NCI-H2227 (cell line): Measurements from ENCODE around the gene NAALADL1.

ENCODE experiments used
- DNase-seq: peaks from one replicate; lab custom pipeline; 2025; ENCODE audit not compliant: unreplicated experiment; lab: John Stamatoyannopoulos, UW

The NAALADL1 gene, protein sequence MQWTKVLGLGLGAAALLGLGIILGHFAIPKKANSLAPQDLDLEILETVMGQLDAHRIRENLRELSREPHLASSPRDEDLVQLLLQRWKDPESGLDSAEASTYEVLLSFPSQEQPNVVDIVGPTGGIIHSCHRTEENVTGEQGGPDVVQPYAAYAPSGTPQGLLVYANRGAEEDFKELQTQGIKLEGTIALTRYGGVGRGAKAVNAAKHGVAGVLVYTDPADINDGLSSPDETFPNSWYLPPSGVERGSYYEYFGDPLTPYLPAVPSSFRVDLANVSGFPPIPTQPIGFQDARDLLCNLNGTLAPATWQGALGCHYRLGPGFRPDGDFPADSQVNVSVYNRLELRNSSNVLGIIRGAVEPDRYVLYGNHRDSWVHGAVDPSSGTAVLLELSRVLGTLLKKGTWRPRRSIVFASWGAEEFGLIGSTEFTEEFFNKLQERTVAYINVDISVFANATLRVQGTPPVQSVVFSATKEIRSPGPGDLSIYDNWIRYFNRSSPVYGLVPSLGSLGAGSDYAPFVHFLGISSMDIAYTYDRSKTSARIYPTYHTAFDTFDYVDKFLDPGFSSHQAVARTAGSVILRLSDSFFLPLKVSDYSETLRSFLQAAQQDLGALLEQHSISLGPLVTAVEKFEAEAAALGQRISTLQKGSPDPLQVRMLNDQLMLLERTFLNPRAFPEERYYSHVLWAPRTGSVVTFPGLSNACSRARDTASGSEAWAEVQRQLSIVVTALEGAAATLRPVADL

DNA sequence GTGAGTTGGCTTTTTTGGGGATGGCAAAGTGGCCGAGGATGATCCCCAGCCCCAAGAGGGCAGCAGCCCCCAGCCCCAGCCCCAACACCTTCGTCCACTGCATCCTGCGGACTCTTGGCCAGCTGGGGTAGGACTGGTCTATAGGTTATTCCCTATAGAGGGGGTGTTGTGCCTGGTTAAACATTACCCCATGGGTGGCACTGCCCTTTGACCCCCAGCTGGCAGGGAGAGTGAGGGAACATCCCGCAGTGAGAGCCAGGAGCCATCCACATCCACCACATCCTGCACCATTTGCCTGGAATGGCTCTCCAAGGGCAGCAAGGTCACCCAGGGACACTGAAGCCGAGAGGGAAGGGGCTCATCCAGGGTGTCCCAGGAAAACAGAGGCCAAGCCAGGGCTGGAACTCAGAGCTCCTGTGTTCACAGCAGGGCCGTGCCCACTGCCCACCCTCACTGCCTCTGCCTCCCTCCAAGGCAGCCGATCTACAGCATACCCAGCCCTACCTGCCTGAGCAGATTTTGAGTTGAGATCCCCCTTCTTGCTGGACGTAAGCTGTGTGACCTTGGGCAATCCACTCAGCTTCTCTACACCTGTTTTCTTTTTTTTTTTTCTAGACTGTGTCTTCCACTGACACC, at the start of gene NAALADL1:
TSS of gene NAALADL1 (minus strand) at position 135 of the 636 bp plus-strand sequence. CDS start at position 103, 32 bp downstream.
- DNase-seq = no peak

DNA sequence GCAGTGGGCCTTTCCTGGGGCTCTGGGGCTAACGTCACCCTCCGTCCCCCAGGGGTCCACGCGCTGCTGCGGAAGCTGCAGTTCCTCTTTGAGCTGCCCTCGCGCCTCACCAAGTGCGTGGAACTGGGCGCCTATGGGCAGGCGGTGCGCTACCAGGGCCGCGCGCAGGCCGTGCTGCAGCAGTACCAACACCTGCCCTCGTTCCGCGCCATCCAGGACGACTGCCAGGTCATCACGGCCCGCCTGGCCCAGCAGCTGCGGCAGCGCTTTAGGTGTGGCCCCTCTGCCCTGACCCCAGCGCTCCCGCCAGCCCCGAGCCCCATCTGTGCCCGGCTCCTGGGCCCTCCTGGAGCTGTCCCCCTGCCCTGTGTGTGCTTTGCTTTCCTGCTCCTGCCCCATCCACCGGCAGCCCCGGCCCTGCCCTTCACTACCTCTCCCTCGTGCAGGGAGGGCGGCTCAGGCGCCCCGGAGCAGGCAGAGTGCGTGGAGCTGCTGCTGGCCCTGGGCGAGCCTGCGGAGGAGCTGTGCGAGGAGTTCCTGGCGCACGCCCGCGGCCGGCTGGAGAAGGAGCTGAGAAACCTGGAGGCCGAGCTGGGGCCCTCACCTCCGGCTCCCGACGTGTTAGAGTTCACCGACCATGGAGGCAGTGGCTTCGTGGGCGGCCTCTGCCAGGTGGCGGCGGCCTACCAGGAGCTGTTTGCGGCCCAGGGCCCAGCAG, 49.6 kb upstream of the NAALADL1 start:
- no peak for DNase-seq

DNA sequence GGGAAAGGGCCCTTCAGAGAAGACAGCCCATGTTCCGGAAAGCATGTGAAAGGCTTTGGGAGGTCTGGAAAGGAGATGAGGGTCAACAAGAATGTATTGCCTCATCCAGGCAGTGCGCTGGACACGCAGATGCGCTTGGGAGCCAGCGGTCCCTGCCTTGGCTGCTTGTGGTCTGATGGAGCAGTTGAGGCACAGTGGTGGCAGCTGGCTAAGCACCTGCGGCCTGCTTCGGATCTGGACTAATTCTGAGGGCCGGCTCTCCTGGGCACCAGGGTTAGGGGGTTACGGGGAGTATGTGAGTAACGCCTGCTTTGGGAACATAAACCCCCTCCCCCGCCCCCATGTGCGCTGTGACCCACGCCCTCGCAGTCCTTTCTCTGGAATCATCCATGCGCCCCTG, 48.7 kb upstream of the NAALADL1 start:
- no peak for DNase-seq

DNA sequence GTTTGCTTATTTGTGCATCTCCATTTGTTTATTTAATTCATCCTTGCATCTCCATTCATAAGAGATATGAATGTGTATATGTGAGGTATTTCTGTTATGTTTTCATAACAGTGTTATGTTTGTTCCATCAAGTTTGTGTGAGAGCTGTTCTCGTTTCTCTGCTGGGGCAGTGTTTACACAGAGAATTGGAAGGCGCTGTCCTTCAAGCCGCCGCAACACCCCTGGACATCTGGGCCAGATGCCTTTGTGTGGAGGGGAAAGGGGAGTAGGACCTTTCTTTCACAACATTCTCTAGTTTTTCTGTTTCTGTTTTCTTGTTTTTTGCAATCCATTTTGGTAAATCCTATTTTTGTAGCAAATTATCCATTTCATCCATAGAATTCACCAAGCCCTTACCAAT, 46.3 kb upstream of the NAALADL1 start:
- no peak for DNase-seq

DNA sequence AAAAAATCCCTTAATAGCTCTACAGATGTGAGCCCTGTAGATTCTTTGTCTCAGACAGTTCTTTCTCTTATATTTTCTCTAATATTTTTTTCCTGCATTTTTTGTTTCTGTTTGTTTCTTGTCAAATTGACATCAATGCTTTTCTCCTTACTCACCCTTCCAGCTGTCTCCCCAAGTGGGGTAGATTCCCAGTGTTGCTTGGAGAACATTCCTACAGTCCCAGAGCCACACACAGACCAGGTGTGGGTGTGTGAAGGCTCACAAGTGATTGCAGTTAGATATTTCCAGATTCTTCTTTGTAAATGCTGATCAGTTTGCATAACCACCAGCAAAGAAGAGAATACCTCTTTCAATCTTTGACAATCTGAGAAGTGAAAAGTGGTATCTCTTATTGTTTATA, 45.1 kb upstream of the NAALADL1 start:
- DNase-seq = no peak

DNA sequence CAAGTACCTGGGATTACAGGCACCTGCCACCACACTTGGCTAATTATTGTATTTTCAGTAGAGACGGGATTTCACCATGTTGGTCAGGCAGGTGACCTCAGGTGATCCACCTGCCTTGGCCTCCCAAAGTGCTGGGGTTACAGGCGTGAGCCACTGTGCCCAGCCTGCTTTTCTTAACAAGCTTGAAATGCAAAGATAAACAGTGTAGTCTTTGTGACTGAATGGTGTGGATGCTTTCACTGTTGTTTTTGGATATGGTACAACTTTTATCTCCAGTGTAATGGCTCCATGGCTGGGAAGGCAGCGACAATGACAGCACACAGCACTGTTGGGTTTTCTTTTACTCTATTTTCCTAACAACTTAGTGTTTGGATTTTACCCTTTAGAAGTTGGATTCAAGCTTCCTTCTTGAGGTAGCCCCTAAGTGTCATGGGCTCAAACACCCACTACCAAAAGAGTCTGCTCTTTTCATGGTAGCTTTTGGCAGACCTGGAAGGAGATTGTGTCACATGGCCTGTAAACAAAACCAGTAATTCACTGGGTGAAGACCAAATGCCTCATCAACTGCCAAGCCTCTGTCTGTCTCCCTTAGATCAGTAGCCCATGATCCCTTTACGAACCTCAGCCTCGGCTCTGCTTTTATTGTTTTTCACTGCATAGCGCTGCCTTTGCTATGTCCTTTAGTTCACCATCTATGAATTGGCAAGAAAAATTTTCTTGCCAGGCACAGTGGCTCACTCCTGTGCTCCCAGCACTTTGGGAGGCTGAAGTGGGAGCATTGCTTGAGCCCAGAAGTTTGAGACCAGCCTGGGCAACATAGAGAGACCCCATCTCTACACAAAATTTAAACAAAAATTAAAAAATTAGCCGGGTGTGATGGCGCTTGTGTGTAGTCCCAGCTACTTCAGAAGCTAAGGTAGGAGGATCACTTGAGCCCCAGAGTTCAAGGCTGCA, 44.1 kb upstream of the NAALADL1 start:
- DNase-seq = no peak

DNA sequence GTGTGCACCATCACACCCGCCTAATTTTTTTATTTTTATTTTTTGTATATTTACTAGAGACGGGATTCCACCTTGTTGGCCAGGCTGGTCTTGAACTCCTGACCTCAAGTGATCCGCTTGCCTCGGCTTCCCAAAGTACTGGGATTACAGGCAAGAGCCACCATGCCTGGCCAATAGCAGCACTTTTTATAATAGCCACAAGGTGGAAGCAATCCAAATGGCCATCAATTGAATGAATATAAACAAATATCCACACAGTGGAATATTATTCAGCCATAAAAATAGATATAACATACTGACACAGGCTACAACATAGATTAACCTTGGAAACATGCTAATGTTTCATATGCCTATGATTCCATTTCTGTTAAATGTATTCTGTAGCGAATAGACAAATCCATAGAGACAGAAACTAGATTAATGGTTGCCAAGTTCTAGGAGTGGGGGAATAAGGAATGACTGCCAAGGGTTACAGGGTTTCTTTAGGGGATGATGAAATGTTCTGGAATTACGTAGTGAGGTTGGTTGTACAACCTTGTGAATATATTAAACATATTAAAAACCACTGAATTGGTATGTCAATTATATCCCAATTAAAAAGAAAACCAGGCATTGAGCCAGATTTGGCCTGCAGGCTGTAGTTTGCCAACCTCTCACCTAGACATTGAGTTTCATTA, 42.5 kb upstream of the NAALADL1 start:
- DNase-seq = no peak

DNA sequence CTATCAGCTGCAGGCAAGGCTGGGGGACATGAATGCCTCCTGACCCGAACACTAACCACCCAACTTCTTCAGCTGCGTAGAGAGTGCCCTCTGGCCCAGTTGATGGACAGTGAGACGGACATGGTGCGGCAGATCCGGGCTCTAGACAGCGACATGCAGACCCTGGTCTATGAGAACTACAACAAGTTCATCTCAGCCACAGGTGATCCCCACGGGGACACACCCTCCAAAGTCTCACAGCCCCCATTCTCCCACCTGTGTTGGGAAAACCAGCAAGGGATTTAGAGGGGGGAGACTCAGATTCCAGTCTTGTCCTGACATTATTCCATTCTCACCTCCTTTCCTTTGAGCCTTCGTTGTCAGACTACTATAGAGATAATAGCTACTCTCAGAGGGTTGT, 38.6 kb upstream of the NAALADL1 start:
- no peak for DNase-seq

DNA sequence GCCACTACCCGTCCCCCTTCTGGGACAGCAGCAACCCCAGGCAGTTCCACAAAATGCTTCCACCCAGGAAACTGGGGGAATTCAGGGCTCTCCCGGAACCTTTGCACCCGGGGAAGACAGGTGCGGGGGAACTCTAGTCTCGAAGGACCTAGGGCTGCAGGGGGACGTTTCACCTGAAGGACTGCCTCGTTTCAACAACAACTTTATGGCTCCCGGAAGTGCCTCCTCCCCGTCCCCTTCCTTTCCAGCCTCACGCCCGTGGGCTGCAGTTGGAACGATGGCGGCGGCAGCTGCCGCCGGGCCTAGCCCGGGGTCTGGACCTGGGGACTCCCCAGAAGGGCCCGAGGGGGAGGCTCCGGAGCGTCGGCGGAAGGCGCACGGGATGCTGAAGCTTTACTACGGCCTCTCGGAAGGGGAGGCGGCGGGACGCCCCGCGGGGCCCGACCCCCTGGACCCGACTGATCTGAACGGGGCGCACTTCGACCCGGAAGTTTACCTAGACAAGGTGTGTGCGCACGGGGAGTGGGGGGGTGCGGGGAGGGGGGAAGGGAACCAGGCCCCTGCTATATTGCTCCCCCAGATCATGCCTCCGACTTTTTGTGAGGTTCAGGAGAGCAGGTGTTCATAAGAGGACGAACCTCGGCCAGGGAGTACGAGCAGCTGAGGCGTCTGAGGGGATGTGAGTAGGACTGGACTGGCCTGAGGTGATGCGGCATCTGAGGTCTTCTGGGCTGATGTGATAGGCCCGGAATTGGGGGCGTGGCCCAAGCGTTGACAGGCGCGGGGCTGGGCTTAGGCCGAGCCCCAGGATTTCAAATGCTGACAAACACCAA, 37.8 kb upstream of the NAALADL1 start, which contains the start of gene VPS51:
TSS of gene VPS51 (plus strand) at position 241 of the 833 bp plus-strand sequence. CDS start at position 278, 37 bp downstream.
- DNase-seq = peak; percentile 93

DNA sequence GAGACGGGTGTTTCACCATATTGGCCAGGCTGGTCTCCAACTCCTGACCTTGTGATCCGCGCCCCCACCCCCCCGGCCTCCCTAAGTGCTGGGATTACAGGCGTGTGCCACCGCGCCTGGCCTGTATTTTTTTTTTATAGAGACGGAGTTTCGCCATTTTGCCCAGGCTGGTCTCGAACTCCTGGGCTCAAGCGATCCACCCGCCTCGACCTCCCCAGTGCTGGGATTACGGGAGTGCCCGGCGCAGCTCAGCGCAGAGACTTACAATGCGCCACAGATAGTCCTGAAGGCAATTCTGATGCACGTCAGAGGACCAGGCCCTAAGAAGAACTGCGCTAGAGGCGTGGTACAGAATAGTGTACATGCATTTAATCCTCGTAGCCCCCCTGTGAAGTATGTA, 37.1 kb upstream of the NAALADL1 start:
- no peak for DNase-seq

DNA sequence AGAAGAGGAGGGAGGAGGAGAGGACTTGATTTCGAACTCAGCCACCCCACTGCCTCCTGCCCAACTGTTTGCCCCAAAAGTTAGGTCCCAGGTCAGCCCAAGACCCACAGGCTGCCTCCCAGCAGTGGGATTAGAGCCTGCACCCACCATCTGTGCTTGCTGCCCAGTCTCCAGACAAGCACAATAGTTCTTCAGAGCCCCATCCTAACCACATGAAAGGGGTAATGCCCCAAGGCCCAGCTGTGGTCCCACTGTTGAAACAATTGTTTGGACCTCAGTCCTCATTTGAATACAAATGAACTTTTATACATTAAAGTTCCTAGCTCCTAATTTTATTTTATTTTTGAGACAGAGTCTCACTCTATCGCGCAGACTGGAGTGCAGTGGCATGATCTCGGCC, 32.3 kb upstream of the NAALADL1 start:
- DNase-seq = no peak

DNA sequence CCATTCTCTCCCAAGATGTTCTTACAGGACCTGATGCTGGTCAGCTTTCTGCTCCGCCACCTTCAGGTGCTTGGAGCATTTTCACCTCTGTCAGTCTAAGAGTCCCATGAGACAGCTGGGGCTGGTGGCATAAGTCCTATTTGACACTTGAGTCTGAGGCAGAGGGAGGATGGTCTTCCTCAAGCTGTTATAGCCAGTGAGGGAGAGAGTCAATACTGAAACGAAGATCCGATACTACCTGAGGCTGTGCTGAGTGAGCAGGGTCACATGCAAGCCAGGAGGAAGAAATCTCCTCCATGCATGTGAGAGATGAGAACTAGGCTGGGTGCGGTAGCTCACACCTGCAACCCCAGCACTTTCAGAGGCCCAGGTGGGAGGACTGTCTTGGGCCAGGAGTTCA, 31.3 kb upstream of the NAALADL1 start:
- no peak for DNase-seq

DNA sequence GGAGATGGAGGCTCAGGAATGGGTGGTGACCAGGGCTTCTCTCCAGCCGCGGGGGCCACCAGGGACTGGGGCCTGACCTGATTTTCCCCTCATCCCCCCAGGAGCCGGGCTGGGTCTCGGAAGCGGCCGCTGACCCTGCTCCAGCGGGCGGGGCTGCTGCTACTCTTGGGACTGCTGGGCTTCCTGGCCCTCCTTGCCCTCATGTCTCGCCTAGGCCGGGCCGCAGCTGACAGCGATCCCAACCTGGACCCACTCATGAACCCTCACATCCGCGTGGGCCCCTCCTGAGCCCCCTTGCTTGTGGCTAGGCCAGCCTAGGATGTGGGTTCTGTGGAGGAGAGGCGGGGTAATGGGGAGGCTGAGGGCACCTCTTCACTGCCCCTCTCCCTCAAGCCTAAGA, 29.5 kb upstream of the NAALADL1 start:
- no peak for DNase-seq

DNA sequence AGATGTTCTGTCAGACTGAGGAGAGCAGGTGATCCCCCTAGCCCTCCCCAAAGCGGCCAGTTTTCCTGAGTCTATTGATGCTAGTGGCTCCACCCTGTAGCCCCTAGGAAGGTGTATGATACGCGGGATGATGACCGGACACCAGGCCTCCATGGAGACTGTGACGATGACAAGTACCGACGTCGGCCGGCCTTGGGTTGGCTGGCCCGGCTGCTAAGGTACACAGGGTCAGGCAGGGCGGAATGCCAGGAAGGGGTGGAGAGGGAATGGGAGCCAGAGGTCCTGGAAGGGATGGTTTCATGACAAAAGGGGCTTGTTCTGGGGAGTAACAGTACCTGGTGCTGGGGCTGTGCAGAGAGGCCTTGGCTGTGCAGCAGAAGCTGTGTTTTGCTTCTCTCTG, 28.9 kb upstream of the NAALADL1 start:
- no peak for DNase-seq

DNA sequence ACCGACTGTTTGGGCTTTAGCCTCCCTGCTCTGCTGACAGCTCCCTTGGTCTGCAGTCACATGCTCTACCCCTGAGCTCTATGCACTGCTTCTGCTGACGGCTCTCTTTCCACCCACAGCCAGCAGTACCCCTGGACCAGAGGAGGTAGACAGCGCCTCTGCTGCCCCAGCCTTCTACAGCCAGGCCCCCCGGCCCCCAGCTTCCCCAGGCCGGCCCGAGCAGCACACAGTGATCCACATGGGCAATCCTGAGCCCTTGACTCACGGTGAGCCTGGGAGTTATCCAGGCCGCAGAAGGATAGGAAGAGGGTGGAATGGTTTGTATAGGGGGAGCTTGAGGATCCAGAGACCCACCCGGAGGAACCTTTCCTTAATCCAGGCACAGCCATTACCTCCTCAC, 28.5 kb upstream of the NAALADL1 start:
- DNase-seq = no peak

DNA sequence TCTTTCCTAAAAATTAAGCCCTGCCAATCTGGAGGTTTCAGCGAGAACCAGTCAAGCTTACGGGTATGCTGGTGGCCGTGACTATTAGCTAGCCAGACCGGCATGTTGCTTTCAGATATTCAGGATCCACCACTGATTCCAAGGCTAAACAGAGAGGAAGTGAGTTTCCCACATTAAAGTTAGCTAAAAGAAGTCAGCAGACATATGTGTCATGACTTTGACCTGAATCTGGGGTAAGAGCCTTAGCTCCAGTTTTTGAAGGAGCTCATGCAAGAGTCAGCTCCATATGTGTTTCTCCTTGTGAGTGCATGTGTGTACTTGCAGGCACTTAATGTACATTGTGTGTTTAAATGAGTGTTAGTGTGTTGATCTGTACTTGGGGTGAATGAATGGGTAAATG, 27.1 kb upstream of the NAALADL1 start:
- no peak for DNase-seq

DNA sequence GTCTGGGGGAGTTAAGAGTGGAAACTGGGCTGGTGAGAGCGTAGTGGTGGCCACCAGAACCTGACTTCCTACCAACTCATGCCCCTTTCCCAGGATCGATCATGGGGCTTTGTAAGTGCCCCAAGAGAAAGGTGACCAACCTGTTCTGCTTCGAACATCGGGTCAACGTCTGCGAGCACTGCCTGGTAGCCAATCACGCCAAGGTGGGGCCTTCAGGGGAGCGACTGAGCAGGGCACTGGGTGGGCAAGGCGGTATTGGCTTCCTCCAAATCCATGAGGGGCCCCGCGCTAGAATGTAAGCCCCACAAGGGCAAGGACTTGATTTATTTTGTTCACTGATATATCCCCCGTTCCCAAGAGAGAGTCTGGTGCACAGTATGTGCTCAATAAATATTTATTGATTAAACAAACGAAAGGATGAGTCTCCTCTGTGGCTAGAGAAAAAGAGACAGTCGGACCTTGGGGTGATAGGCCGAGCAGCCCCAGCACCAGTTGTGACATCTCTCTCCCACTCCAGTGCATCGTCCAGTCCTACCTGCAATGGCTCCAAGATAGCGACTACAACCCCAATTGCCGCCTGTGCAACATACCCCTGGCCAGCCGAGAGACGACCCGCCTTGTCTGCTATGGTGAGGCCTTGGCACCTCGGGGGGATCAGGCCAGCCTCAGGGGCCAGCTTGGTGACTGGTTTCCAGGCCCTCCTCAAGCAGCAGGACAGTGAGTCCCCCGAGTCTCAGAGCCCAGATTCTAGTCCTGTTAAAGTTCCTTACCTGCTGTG, 26.4 kb upstream of the NAALADL1 start:
- no peak for DNase-seq
